GM18870 (cell line): ENCODE measurements around the gene B4GALT3.

Experiments
- ATAC-seq: cut with Tn5 transposase; IDR thresholded peaks from one replicate; pipeline ENCODE4 v1.9.1; 2021; ENCODE audit warnings: moderate library complexity; ENCODE audit not compliant: unreplicated experiment

Gene B4GALT3

GRCh38 chr1:161188381-161188780 lies 11.1 kb upstream of the B4GALT3 start:
- no peak for ATAC-seq

DNA sequence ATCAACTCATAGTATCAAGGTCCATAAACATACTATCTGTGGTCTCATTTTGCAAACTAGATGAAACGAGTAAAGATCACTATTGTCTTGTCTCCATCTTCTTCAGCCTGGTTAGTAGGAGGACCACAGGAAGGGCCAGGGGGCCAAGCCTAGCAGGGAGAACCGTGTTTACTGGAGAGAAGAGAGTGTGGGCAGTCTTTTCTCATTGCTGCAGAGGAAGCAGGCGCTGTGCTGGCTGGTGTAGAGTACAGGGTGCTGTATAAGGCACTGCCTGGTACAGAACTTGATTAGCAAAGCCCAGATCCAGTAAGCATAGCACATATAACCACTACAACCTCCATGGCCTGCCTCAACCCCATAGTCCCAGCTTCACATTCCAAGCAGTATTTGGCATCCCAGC lies 10.0 kb upstream of the B4GALT3 start:
- ATAC-seq = no peak

- ATAC-seq = peak; percentile 16
These were observed 8.5 kb upstream of the B4GALT3 start for GRCh38 chr1:161185732-161186311.

DNA sequence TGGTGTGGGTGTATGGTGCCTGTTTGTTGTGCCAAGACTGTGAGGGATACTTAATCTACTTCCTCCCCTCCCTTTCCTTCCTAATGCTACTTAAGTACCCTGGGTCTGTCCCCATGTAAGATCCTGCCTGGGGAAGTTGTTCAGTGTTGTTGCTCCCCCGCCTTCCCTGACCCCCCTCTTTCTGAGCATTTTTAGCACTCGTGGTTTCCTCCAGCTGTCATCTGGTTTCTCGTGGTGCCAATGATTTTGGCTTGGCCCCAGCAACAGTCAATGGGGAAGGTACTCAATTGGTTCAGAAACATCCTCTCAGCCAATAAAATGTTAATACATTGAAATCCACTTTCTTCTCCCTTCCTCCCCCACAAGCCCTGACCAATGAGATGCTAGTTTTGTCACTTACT lies 8.0 kb upstream of the B4GALT3 start:
- peak; percentile 72 for ATAC-seq

DNA sequence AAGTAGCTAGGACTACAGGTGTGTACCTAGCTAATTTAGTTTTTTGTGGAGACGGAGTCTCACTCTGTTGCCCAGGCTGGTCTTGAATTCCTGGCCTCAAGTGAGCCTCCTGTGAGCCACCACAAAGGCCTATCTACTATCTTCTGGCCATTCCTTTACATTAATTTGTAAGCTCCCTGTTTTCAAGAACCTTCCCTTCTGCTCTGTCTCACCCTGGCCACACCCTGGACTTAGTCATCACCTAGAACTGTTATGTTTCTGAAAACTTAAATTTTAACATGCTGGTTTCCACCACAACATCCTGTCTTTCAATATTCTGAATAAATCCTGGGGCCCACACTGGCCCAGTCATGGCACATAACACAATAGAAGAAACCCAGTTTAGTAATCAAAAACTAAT lies 4.9 kb upstream of the B4GALT3 start:
- peak; percentile 45 for ATAC-seq

- no peak for ATAC-seq
These were observed 3.3 kb upstream of the B4GALT3 start for GRCh38 chr1:161180639-161181038.

GRCh38 chr1:161179698-161180097 lies 2.4 kb upstream of the B4GALT3 start:
- no peak for ATAC-seq

DNA sequence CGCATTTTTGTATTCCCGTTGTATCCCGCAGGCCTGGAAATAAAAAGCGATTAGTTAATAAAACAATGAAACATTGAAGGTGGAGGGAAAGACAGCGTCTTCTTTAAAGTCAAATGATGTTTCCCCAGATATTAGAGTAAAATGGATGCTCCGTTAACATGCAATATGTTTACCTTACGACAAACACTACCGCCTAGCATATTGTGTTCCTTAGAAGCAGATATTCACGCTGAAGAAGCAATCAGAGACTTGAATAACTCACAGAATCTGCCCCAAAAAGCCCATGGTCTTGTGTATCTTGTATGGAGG lies 583 bp upstream of the B4GALT3 start:
- no peak for ATAC-seq

- no peak for ATAC-seq
These were observed 717 bp downstream of the B4GALT3 start for GRCh38 chr1:161176468-161177111.

DNA sequence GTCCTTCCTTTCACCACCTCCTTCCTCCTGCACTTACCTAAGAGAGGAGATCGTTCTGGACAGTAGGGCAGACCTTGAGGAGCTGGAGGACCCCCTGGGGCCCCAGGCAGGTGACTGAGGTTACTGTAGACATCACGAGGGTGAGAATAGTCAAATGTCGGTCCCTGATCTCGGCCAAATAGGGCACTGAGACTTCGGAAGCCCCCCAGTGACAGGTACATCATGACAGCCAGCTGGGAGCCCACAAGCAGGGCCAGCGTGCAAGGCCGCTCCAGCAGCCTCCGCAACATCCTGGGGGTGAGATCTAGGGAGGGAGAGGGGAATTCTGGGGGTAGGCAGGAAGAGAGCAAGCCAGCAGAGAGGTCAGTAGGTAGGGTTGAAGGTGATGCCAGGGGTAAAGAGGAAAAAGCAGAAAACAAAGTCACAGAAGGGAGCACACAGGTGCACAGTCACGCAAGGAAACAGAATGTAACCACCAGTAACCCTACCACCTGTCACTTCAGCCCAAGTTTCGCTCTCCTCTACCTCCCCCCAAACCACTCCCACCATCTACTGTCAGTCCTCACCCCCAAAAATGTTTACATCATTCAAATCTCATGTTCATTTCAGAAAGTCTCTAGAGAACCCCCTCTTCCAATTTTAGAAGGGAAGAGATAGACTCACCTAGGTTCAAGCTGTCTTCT lies 1.4 kb downstream of the B4GALT3 start:
- ATAC-seq = no peak

DNA sequence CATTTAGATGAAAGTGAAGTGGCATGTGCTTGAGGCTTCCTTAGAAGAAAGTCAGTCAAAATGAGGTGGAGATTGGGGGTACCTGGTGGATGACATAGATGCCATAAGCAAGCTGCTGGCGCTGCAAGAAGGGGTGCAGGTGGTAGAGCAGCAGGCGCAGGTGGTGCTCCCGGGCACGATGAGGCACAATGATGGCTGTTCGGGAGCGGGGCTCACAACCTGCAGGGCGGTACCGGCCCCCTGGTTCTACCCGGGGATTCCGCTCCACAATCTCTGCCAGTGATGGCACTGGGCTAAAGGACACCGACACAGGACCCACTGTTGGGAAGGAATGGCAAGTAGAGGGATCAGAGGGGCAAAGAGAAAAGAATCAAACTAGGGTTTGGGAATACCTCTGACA lies 2.4 kb downstream of the B4GALT3 start:
- no peak for ATAC-seq

GRCh38 chr1:161173711-161174110 lies 3.6 kb downstream of the B4GALT3 start:
- no peak for ATAC-seq

DNA sequence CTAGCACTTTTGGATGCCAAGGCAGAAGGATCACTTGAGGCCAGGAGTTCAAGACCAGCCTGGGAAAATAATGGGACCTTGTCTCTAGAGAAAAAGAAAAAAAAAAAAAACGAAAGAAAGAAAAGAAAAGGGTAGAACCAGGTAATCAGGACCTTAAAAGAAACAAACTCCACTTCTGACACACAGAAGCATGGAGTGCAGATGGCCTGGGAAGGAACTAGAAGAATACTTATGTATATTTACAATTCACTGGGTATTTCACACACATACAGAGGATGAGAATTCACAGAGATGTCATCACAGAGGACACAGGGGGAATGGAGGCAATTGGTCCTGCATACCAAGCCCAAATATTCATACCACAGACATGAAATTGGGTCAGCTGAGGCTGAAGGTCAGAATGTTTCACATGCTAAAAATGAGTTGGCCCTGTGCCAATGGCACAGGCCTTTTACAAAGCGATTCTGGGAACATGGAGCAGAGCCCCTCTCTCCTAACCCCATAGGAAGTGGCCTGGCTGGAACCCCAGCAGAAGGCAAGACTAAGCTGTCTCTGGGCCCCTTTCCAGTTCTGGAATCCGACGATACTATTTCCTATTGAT lies 4.4 kb downstream of the B4GALT3 start:
- no peak for ATAC-seq

GRCh38 chr1:161172349-161172748 lies 5.0 kb downstream of the B4GALT3 start:
- ATAC-seq = no peak

DNA sequence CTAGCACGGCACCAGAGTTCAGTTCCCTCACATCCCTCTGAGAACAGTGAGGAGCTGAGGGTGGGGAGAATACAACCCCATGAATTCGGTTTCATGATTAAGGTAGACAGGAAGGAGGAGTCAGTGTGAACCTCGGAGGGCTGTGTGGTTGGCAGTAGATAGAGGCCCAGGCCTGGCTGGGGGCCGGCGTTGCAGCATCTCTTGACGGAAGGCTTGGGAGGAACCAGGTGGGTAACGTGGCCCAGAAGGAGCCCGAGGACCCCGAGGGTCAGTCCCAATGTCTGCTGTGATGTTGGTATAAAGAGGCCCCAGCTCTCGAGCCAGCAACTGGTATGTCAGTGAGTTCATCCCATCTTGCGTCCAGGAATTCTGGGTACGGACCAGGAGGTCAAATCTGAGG lies 5.6 kb downstream of the B4GALT3 start:
- no peak for ATAC-seq

DNA sequence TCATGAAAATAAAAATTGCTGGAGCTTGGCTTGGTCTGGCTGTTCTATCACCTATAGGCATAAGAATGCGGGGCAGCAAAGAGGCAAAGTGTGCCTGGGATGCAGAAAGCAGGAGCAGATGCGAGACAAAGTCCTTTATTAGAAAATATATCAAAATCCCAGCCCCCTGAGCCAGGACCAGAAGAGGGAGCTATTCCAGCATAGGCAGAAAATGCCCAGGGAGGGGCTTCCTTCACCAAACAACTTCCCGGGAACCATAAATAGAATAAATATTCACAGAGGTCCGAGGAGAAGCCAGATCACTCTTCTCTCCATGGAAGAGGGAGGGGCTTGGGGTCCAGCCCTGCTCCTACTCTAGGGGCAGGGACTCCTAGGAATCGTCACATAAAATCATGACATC lies 6.1 kb downstream of the B4GALT3 start:
- ATAC-seq = no peak

DNA sequence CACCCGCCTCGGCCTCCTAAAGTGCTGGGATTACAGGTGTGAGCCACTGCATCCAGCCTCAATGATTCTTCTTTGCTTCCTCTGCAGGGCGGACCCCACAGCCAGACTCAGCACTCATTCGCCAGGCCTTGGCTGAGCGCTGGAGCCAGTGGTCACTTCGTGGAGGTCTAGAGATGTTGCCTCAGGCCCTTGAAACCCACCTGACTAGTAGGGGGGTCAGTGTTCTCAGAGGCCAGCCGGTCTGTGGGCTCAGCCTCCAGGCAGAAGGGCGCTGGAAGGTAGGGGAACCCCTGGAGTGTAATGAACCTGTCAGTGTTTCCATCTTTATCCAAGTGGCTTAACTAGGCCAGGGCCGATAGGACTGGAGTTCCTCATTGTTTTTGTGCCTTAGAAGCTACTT lies 8.4 kb downstream of the B4GALT3 start:
- no peak for ATAC-seq

DNA sequence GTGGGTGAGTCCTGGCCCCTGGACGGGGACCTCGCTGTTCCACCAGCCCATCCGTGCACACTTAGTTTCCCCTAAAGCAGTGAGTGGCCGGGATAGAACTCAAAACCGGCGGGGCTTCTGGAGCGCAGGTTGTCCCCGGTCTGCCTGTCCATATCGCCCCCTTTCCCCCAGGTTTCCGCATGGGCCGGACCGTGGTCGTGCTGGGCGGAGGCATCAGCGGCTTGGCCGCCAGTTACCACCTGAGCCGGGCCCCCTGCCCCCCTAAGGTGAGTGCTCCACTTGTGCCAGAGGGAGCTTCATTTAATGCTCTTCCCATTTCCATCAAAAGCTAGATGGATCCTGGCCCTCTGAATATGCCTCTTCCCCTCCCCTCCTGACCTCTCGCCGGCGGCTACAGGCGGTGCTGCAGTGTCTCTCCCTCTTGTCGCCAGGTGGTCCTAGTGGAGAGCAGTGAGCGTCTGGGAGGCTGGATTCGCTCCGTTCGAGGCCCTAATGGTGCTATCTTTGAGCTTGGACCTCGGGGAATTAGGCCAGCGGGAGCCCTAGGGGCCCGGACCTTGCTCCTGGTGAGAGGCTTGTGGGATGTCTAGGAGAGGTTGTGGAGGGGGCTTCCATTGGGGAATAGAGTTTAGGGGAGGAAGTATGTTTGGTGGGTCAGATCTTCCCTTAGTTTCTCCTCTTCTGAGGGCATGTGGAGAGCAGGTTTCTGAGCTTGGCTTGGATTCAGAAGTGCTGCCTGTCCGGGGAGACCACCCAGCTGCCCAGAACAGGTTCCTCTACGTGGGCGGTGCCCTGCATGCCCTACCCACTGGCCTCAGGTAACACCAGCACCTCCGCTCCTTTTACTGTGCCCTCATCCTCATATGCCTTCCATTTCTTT lies 10.4 kb downstream of the B4GALT3 start:
- no peak for ATAC-seq

- ATAC-seq = peak; percentile 90
These were observed 11.3 kb downstream of the B4GALT3 start, which contains the start of gene PPOX for GRCh38 chr1:161165742-161166668. TSS of gene PPOX (plus strand) at chr1:161166426. CDS start at chr1:161166848, 422 bp downstream.
